ENCODE data around the gene MACROD1. TPM values are rescaled to one million over a fixed set of nuclear protein-coding genes. Genes with fewer than 3 reads are reported as not detected.

Gene MACROD1
- total RNA-seq, 1 donor from 2014 or later, result 28.6 TPM

GRCh38 chr11:64008283-64008913 lies 157.5 kb downstream of the MACROD1 start:
- Mint-ChIP-seq H3K27me3 (peaks cover 27% of the 10 kb centered on the region), H3K9me3 (peaks cover 14% of the 10 kb centered on the region), H3K36me3 (ENCODE audit: low read depth) (no peaks in the 10 kb centered on the region), H3K4me1 (peaks cover 5% of the 10 kb centered on the region), H3K4me3 (no peak overlapping the region), H3K27ac (no peak overlapping the region)
- DNase-seq, result no peak
- intact Hi-C loops (cut with micrococcal nuclease), result no loop called here

- Mint-ChIP-seq H3K4me1 (peaks cover 5% of the 10 kb centered on the region), H3K9me3 (peaks cover 14% of the 10 kb centered on the region), H3K27ac (no peak overlapping the region), H3K36me3 (ENCODE audit: low read depth) (no peaks in the 10 kb centered on the region), H3K4me3 (peak overlapping the region; percentile 50), H3K27me3 (peaks cover 27% of the 10 kb centered on the region)
- peak; percentile 62 for DNase-seq
- intact Hi-C loops (cut with micrococcal nuclease), result no loop called here
Measured at GRCh38 chr11:64007629-64008282, 158.2 kb downstream of the MACROD1 start.

- H3K4me3 Mint-ChIP-seq, result peak overlapping the region; percentile 50
- peaks cover 14% of the 10 kb centered on the region for H3K9me3 Mint-ChIP-seq
- DNase-seq, result no peak
- no peak overlapping the region for H3K27ac Mint-ChIP-seq
- intact Hi-C loops (cut with micrococcal nuclease), result no loop called here
- no peaks in the 10 kb centered on the region for H3K36me3 Mint-ChIP-seq (ENCODE audit: low read depth)
- peaks cover 27% of the 10 kb centered on the region for H3K27me3 Mint-ChIP-seq
- peaks cover 5% of the 10 kb centered on the region for H3K4me1 Mint-ChIP-seq
Measured at GRCh38 chr11:64007160-64007628, 158.7 kb downstream of the MACROD1 start.

GRCh38 chr11:64006398-64006797 lies 159.5 kb downstream of the MACROD1 start:
- Mint-ChIP-seq H3K36me3 (ENCODE audit: low read depth) (no peaks in the 10 kb centered on the region), H3K4me1 (peaks cover 5% of the 10 kb centered on the region), H3K27me3 (peaks cover 27% of the 10 kb centered on the region), H3K4me3 (no peak overlapping the region), H3K9me3 (peaks cover 14% of the 10 kb centered on the region), H3K27ac (no peak overlapping the region)
- intact Hi-C loops (cut with micrococcal nuclease), result no loop called here
- no peak for DNase-seq

- H3K4me1 Mint-ChIP-seq, result peaks cover 5% of the 10 kb centered on the region
- intact Hi-C loops (cut with micrococcal nuclease), result no loop called here
- H3K4me3 Mint-ChIP-seq, result no peak overlapping the region
- DNase-seq, result no peak
- peaks cover 28% of the 10 kb centered on the region for H3K27me3 Mint-ChIP-seq
- H3K9me3 Mint-ChIP-seq, result peaks cover 9% of the 10 kb centered on the region
- H3K27ac Mint-ChIP-seq, result no peak overlapping the region
- no peaks in the 10 kb centered on the region for H3K36me3 Mint-ChIP-seq (ENCODE audit: low read depth)
Measured at GRCh38 chr11:64005691-64006090, 160.2 kb downstream of the MACROD1 start.

GRCh38 chr11:64004590-64004984 lies 161.3 kb downstream of the MACROD1 start:
- H3K36me3 Mint-ChIP-seq (ENCODE audit: low read depth), result no peaks in the 10 kb centered on the region
- peaks cover 5% of the 10 kb centered on the region for H3K4me1 Mint-ChIP-seq
- H3K27ac Mint-ChIP-seq, result no peak overlapping the region
- H3K27me3 Mint-ChIP-seq, result peaks cover 28% of the 10 kb centered on the region
- H3K4me3 Mint-ChIP-seq, result no peak overlapping the region
- intact Hi-C loops (cut with micrococcal nuclease), result no loop called here
- no peaks in the 10 kb centered on the region for H3K9me3 Mint-ChIP-seq
- no peak for DNase-seq

- intact Hi-C loops (cut with micrococcal nuclease), result no loop called here
- Mint-ChIP-seq H3K27me3 (peaks cover 28% of the 10 kb centered on the region), H3K4me1 (peaks cover 5% of the 10 kb centered on the region), H3K36me3 (ENCODE audit: low read depth) (no peaks in the 10 kb centered on the region), H3K27ac (no peak overlapping the region), H3K4me3 (no peak overlapping the region), H3K9me3 (no peaks in the 10 kb centered on the region)
- DNase-seq, result no peak
Measured at GRCh38 chr11:64003807-64004589, 161.9 kb downstream of the MACROD1 start.

GRCh38 chr11:64001484-64002420 lies 164.2 kb downstream of the MACROD1 start:
- H3K27ac Mint-ChIP-seq, result no peak overlapping the region
- intact Hi-C loops (cut with micrococcal nuclease), result loop anchor here (2.0 kb wide), 1 partner anchor 299 kb away; the partner anchor contains the start of gene CATSPERZ
- no peaks in the 10 kb centered on the region for H3K9me3 Mint-ChIP-seq
- peaks cover 10% of the 10 kb centered on the region for H3K27me3 Mint-ChIP-seq
- no peak overlapping the region for H3K4me3 Mint-ChIP-seq
- H3K4me1 Mint-ChIP-seq, result peaks cover 3% of the 10 kb centered on the region
- peaks cover 14% of the 10 kb centered on the region for H3K36me3 Mint-ChIP-seq (ENCODE audit: low read depth)
- no peak for DNase-seq

- DNase-seq, result no peak
- Mint-ChIP-seq H3K9me3 (no peaks in the 10 kb centered on the region), H3K4me1 (peaks cover 3% of the 10 kb centered on the region), H3K27me3 (peaks cover 3% of the 10 kb centered on the region), H3K27ac (no peak overlapping the region), H3K4me3 (no peak overlapping the region), H3K36me3 (ENCODE audit: low read depth) (peaks cover 14% of the 10 kb centered on the region)
- intact Hi-C loops (cut with micrococcal nuclease), result loop anchor here (1.0 to 2.0 kb wide), 2 partner anchors 145 to 300 kb away; partner anchors contain the start of gene CATSPERZ
Measured at GRCh38 chr11:64000740-64001483, 165.0 kb downstream of the MACROD1 start.

GRCh38 chr11:64000026-64000739 lies 165.7 kb downstream of the MACROD1 start:
- Mint-ChIP-seq H3K4me3 (peak overlapping the region; percentile 39), H3K27ac (no peak overlapping the region)
- intact Hi-C loops (cut with micrococcal nuclease), result loop anchor here (1.0 to 2.0 kb wide), 2 partner anchors 146 to 301 kb away; partner anchors contain the start of gene CATSPERZ

GRCh38 chr11:63999349-64000025 lies 166.4 kb downstream of the MACROD1 start:
- Mint-ChIP-seq H3K27ac (no peak overlapping the region), H3K4me1 (peaks cover 4% of the 10 kb centered on the region), H3K27me3 (peaks cover 1% of the 10 kb centered on the region), H3K36me3 (ENCODE audit: low read depth) (peaks cover 27% of the 10 kb centered on the region), H3K9me3 (no peaks in the 10 kb centered on the region), H3K4me3 (peak overlapping the region; percentile 39)
- peak; percentile 84 for DNase-seq
- intact Hi-C loops (cut with micrococcal nuclease), result loop anchor here (1.0 to 5.0 kb wide), 3 partner anchors 147 to 301 kb away; partner anchors contain the start of genes CATSPERZ and ZFTA

More at GRCh38 chr11:64000026-64000739, 165.7 kb downstream of the MACROD1 start:
- Mint-ChIP-seq H3K36me3 (ENCODE audit: low read depth) (peaks cover 21% of the 10 kb centered on the region), H3K9me3 (no peaks in the 10 kb centered on the region), H3K4me1 (peaks cover 3% of the 10 kb centered on the region), H3K27me3 (peaks cover 1% of the 10 kb centered on the region)
- DNase-seq, result peak; percentile 94

All from activated CD4-positive, alpha-beta T cell treated with anti-CD3 and anti-CD28 coated beads, Interleukin-2, amount 10 ng/mL, durations not matched to agents 24 days and 14 days (primary cell).